ENCODE measurements around the gene KHDC4.

The KHDC4 gene

GRCh38 chr1:155882235-155882634 is 52.0 kb downstream of the KHDC4 start:
- Histone ChIP-seq H3K4me1 (ENCODE audit: control insufficient read depth, insufficient read depth, low read length) (no peaks in the 10 kb centered on the region), H3K36me3 (ENCODE audit: control insufficient read depth in 2 of 2, insufficient read depth in 1 of 2, low read length in 2 of 2) (peaks cover 0 to 11% of the 10 kb centered on the region in 2 experiments; a peak in 1 of 3 replicates), H3K27ac (ENCODE audit: extremely low read depth, low read depth, low read length) (no peak overlapping the region), H3K4me3 (ENCODE audit: low read depth, low read length) (no peak overlapping the region), H3K9me3 (ENCODE audit: control insufficient read depth, insufficient read depth, low read depth, low read length) (no peaks in the 10 kb centered on the region)
- no peak for TF ChIP-seq ZNF169 (tag by site-specific recombination; IDR thresholded peaks at IDR 0.05)
- no peak for TF ChIP-seq ATF2 (tag by site-specific recombination; IDR thresholded peaks at IDR 0.05; ENCODE audit: low read depth)
- no peak for TF ChIP-seq ZNF585B (tag by site-specific recombination; IDR thresholded peaks at IDR 0.05)
- TF ChIP-seq ZNF449 (tag by site-specific recombination; IDR thresholded peaks at IDR 0.05) = no peak
- TF ChIP-seq ZFP37 (tag by site-specific recombination; IDR thresholded peaks at IDR 0.05) = no peak
- no peak for TF ChIP-seq TRIM28 (IDR thresholded peaks at IDR 0.05; ENCODE audit: borderline replicate concordance, low read length)
- TF ChIP-seq ZNF140 (tag by site-specific recombination; IDR thresholded peaks at IDR 0.05) = no peak
- TF ChIP-seq ZNF274 (IDR thresholded peaks at IDR 0.05; ENCODE audit: low read length) = no peak
- no peak for TF ChIP-seq ZNF274 (tag by site-specific recombination; IDR thresholded peaks at IDR 0.05; ENCODE audit: borderline replicate concordance)
- TF ChIP-seq ZNF280C (tag by site-specific recombination; IDR thresholded peaks at IDR 0.05) = no peak
- no peak for TF ChIP-seq TCF7L2 (IDR thresholded peaks at IDR 0.05; ENCODE audit: borderline replicate concordance, low read depth, low read length)
- no peak for TF ChIP-seq ZNF580 (tag by site-specific recombination; IDR thresholded peaks at IDR 0.05)
- no peak for TF ChIP-seq HOXD13 (CRISPR knock-in tag; IDR thresholded peaks at IDR 0.05; ENCODE audit: borderline replicate concordance)
- no peak for TF ChIP-seq ZNF223 (tag by site-specific recombination; IDR thresholded peaks at IDR 0.05)
- TF ChIP-seq ZBTB10 (tag by site-specific recombination; IDR thresholded peaks at IDR 0.05) = no peak
- no peak for TF ChIP-seq ZNF148 (tag by site-specific recombination; IDR thresholded peaks at IDR 0.05; ENCODE audit: borderline replicate concordance)
- no peak for TF ChIP-seq ZNF624 (tag by site-specific recombination; IDR thresholded peaks at IDR 0.05)
- CTCF ChIA-PET = interaction anchor here (0.5 to 0.9 kb wide), 2 partner anchors 9 to 13 kb away, joined by 3 to 6 read pairs; no protein-coding TSS in a partner anchor
- POLR2A ChIA-PET = interaction anchor here (0.6 kb wide), 1 partner anchor 555 kb away, joined by 5 read pairs; no protein-coding TSS in a partner anchor

Data from HEK293 (cell line).